Occipital lobe (tissue), 2 donors: ENCODE data around the gene MKRN2. TPM values are rescaled to one million over a fixed set of nuclear protein-coding genes. Genes with fewer than 3 reads are reported as not detected.
"Not testable (repeated sequence)": the region's sequence is repeated elsewhere in the genome, so short reads cannot be mapped to it uniquely, and the experiment has no call there.

Source experiments
- DNase-seq: peaks from one replicate; lab custom pipeline; 2025; lab: John Stamatoyannopoulos, UW
- total RNA-seq: library from RNA; depleted of rRNA; stranded (reverse); fragments of >200 nt; gene quantifications from one replicate; pipeline ENCODE4 v1.2.3, GENCODE V29; 2014

The MKRN2 gene
- total RNA-seq, 1 donor from 2014 or later: 33.8 TPM

GRCh38 chr3:12586403-12586802, 29.5 kb downstream of the MKRN2 start:
- DNase-seq: no peak

- no peak for DNase-seq
Measured at GRCh38 chr3:12588039-12589009, 31.4 kb downstream of the MKRN2 start.

GRCh38 chr3:12590096-12590495, 33.2 kb downstream of the MKRN2 start:
- DNase-seq: no peak

- no peak for DNase-seq
Measured at GRCh38 chr3:12591456-12591855, 34.6 kb downstream of the MKRN2 start.

- DNase-seq: no peak
Measured at GRCh38 chr3:12591997-12592715, 35.3 kb downstream of the MKRN2 start.

GRCh38 chr3:12593473-12593872, 36.6 kb downstream of the MKRN2 start:
- no peak for DNase-seq

GRCh38 chr3:12598890-12599289, 42.0 kb downstream of the MKRN2 start:
- no peak for DNase-seq

- no peak for DNase-seq
Measured at GRCh38 chr3:12601072-12601471, 44.2 kb downstream of the MKRN2 start.

- DNase-seq: no peak
Measured at GRCh38 chr3:12603969-12604368, 47.1 kb downstream of the MKRN2 start.

- no peak for DNase-seq
Measured at GRCh38 chr3:12608376-12608775, 51.5 kb downstream of the MKRN2 start.

GRCh38 chr3:12611117-12611516, 54.2 kb downstream of the MKRN2 start:
- DNase-seq: no peak

- no peak for DNase-seq
Measured at GRCh38 chr3:12612514-12613226, 55.8 kb downstream of the MKRN2 start.

- no peak for DNase-seq
Measured at GRCh38 chr3:12613250-12613649, 56.4 kb downstream of the MKRN2 start.

GRCh38 chr3:12615266-12615665, 58.4 kb downstream of the MKRN2 start:
- DNase-seq: no peak

GRCh38 chr3:12618426-12618825, 61.5 kb downstream of the MKRN2 start:
- no peak for DNase-seq

GRCh38 chr3:12620305-12620704, 63.4 kb downstream of the MKRN2 start:
- no peak for DNase-seq

GRCh38 chr3:12620729-12621128, 63.8 kb downstream of the MKRN2 start:
- DNase-seq: no peak

- DNase-seq: no peak
Measured at GRCh38 chr3:12622335-12622734, 65.4 kb downstream of the MKRN2 start.

GRCh38 chr3:12624056-12624455, 67.2 kb downstream of the MKRN2 start:
- DNase-seq: no peak

- not testable (repeated sequence) for DNase-seq
Measured at GRCh38 chr3:12624964-12625363, 68.1 kb downstream of the MKRN2 start.

GRCh38 chr3:12627370-12627769, 70.5 kb downstream of the MKRN2 start:
- no peak for DNase-seq

- DNase-seq: no peak
Measured at GRCh38 chr3:12628813-12629212, 71.9 kb downstream of the MKRN2 start.
